RWPE2 (cell line): ENCODE measurements around the gene TRAIP.
"Not testable (repeated sequence)": the region's sequence is repeated elsewhere in the genome, so short reads cannot be mapped to it uniquely, and the experiment has no call there.

Experiments used
- ATAC-seq: fragments of 200-7000 bp; cut with Tn5 transposase; 3 replicates; pipeline ENCODE4 v1.9.1; 2021; ENCODE audit warnings: low read depth
- DNase-seq: peaks from one replicate; pipeline ENCODE4 v3.0.0-alpha.2; 2020; ENCODE audit warnings: low spot score
- H3K27ac ChIP-seq: fragments of 450-650 bp; 2 replicates; pipeline ENCODE4 v1.5.1; 2017; ENCODE audit warnings: mild to moderate bottlenecking; ENCODE audit not compliant: poor library complexity, severe bottlenecking
- H3K27me3 ChIP-seq: fragments of 250-450 bp; sonication (Bioruptor Pico); 2 replicates; pipeline ENCODE4 v1.5.1; 2021; ENCODE audit warnings: mild to moderate bottlenecking, moderate library complexity; ENCODE audit not compliant: insufficient read depth, poor library complexity, severe bottlenecking
- H3K36me3 ChIP-seq: fragments of 250-450 bp; sonication (Bioruptor Pico); 2 replicates; pipeline ENCODE4 v1.5.1; 2020; ENCODE audit warnings: low read depth, mild to moderate bottlenecking, moderate library complexity
- H3K4me1 ChIP-seq: fragments of 250-450 bp; sonication (Bioruptor Pico); 2 replicates; pipeline ENCODE4 v1.5.1; 2021; ENCODE audit warnings: mild to moderate bottlenecking, moderate library complexity; ENCODE audit not compliant: insufficient read depth, poor library complexity, severe bottlenecking
- H3K4me3 ChIP-seq: fragments of 250-450 bp; sonication (Bioruptor Pico); 2 replicates; pipeline ENCODE4 v1.5.1; 2021; ENCODE audit warnings: mild to moderate bottlenecking, moderate library complexity; ENCODE audit not compliant: severe bottlenecking
- H3K9me3 ChIP-seq: fragments of 250-450 bp; sonication (Bioruptor Pico); 2 replicates; pipeline ENCODE4 v1.5.1; 2021; ENCODE audit warnings: mild to moderate bottlenecking, moderate library complexity; ENCODE audit not compliant: severe bottlenecking
- CTCF ChIP-seq: fragments of 450-650 bp; IDR thresholded peaks from one replicate; pipeline ENCODE4 v1.5.1; 2017; ENCODE audit warnings: mild to moderate bottlenecking, moderate library complexity; ENCODE audit not compliant: poor library complexity, severe bottlenecking

Gene TRAIP

GRCh38 chr3:49831341-49831740 lies 25.0 kb downstream of the TRAIP start:
- H3K4me3 ChIP-seq, result no peak overlapping the region
- no peak for TF ChIP-seq CTCF
- DNase-seq (no peak), ATAC-seq (no peak)
- no peak overlapping the region for H3K27ac ChIP-seq
- no peaks in the 10 kb centered on the region for H3K4me1 ChIP-seq
- H3K27me3 ChIP-seq, result no peaks in the 10 kb centered on the region
- no peaks in the 10 kb centered on the region for H3K9me3 ChIP-seq
- H3K36me3 ChIP-seq, result peaks cover 42% of the 10 kb centered on the region

GRCh38 chr3:49826016-49826415 lies 30.3 kb downstream of the TRAIP start:
- TF ChIP-seq CTCF, result no peak
- Histone ChIP-seq H3K27me3 (no peaks in the 10 kb centered on the region), H3K36me3 (peaks cover 11% of the 10 kb centered on the region), H3K4me1 (no peaks in the 10 kb centered on the region), H3K9me3 (no peaks in the 10 kb centered on the region), H3K27ac (no peak overlapping the region), H3K4me3 (no peak overlapping the region)
- ATAC-seq, result no peak
- no peak for DNase-seq

- not testable (repeated sequence) for H3K27me3 ChIP-seq, H3K4me3 ChIP-seq, H3K9me3 ChIP-seq, ATAC-seq, H3K36me3 ChIP-seq, DNase-seq, H3K27ac ChIP-seq, H3K4me1 ChIP-seq
Observed at GRCh38 chr3:49823131-49823530, 33.2 kb downstream of the TRAIP start.

- DNase-seq, result no peak
- H3K4me3 ChIP-seq, result peak within 1 kb of the TSS; percentile 22
Observed at GRCh38 chr3:49813497-49814174, 42.7 kb downstream of the TRAIP start, which contains the start of gene UBA7. TSS of gene UBA7 (minus strand) at chr3:49813953. CDS start at chr3:49813787, 166 bp downstream.

GRCh38 chr3:49812916-49813496 lies 43.4 kb downstream of the TRAIP start:
- no peak; the same call in 2 of the 3 replicates for ATAC-seq
- H3K27ac ChIP-seq, result no peak overlapping the region
- TF ChIP-seq CTCF, result no peak
- no peaks in the 10 kb centered on the region for H3K36me3 ChIP-seq
- H3K9me3 ChIP-seq, result no peaks in the 10 kb centered on the region
- no peaks in the 10 kb centered on the region for H3K27me3 ChIP-seq
- no peak overlapping the region for H3K4me3 ChIP-seq
- H3K4me1 ChIP-seq, result no peaks in the 10 kb centered on the region
- no peak for DNase-seq

More at GRCh38 chr3:49813497-49814174, 42.7 kb downstream of the TRAIP start, which contains the start of gene UBA7:
- no peaks in the 10 kb centered on the region for H3K4me1 ChIP-seq
- no peaks in the 10 kb centered on the region for H3K27me3 ChIP-seq
- H3K9me3 ChIP-seq, result no peaks in the 10 kb centered on the region
- peak; percentile 73 for ATAC-seq
- H3K36me3 ChIP-seq, result no peaks in the 10 kb centered on the region
- TF ChIP-seq CTCF, result no peak
- no peak within 1 kb of the TSS for H3K27ac ChIP-seq
